Neural progenitor cell (in vitro differentiated cells): ENCODE data around the gene TMEM39B. TPM values are rescaled to one million over a fixed set of nuclear protein-coding genes. Genes with fewer than 3 reads are reported as not detected.

ENCODE experiments used
- DNase-seq: peaks from one replicate; pipeline ENCODE4 v3.0.0-alpha.2; 2016; ENCODE audit warnings: low spot score
- H2AFZ ChIP-seq: fragments of 200-600 bp; sonication (generic); replicated peaks from 2 replicates; pipeline ENCODE4 v1.6.1; 2016; ENCODE audit warnings: antibody characterized with exemption
- H3F3A ChIP-seq: fragments of 200-600 bp; sonication (generic); 2 replicates; pipeline ENCODE4 v1.6.1; 2016; ENCODE audit warnings: antibody characterized with exemption, low read depth
- H3K27ac ChIP-seq: fragments of 200-600 bp; sonication (generic); 2 replicates; pipeline ENCODE4 v1.5.1; 2016; ENCODE audit warnings: mild to moderate bottlenecking
- H3K27me3 ChIP-seq: fragments of 200-600 bp; sonication (generic); 2 replicates; pipeline ENCODE4 v1.6.1; 2016; ENCODE audit warnings: mild to moderate bottlenecking, moderate library complexity
- H3K36me3 ChIP-seq: fragments of 200-600 bp; sonication (generic); 2 replicates; pipeline ENCODE4 v1.5.1; 2016
- H3K4me1 ChIP-seq: fragments of 200-600 bp; sonication (generic); 2 replicates; pipeline ENCODE4 v1.6.1; 2016; ENCODE audit warnings: mixed run types
- H3K4me2 ChIP-seq: fragments of 200-600 bp; sonication (generic); 2 replicates; pipeline ENCODE4 v1.6.1; 2016
- H3K4me3 ChIP-seq: fragments of 200-600 bp; sonication (generic); 2 replicates; pipeline ENCODE4 v1.5.1; 2016
- H3K79me2 ChIP-seq: fragments of 200-600 bp; sonication (generic); 2 replicates; pipeline ENCODE4 v1.6.1; 2016; ENCODE audit warnings: low read depth
- H3K9ac ChIP-seq: fragments of 200-600 bp; sonication (generic); 2 replicates; pipeline ENCODE4 v1.6.1; 2016
- H3K9me3 ChIP-seq: fragments of 200-600 bp; sonication (generic); 2 replicates; pipeline ENCODE4 v1.5.1; 2016; ENCODE audit warnings: low read depth
- H4K20me1 ChIP-seq: fragments of 200-600 bp; sonication (generic); 2 replicates; pipeline ENCODE4 v1.6.1; 2016; ENCODE audit warnings: low read depth
- H3K27ac Mint-ChIP-seq: 3 replicates; pipeline ENCODE4 v1.8.0; 2021; ENCODE audit warnings: mixed read lengths
- H3K27me3 Mint-ChIP-seq: 2 replicates; pipeline ENCODE4 v1.8.0; 2022; ENCODE audit warnings: low read depth, mild to moderate bottlenecking, inconsistent platforms, moderate library complexity, mixed read lengths; ENCODE audit not compliant: insufficient read depth
- H3K36me3 Mint-ChIP-seq: 3 replicates; pipeline ENCODE4 v1.8.0; 2021; ENCODE audit warnings: mixed read lengths
- H3K4me1 Mint-ChIP-seq: 3 replicates; pipeline ENCODE4 v1.8.0; 2021; ENCODE audit warnings: mixed read lengths
- H3K4me3 Mint-ChIP-seq: 3 replicates; pipeline ENCODE4 v1.8.0; 2021; ENCODE audit warnings: mild to moderate bottlenecking, moderate library complexity, mixed read lengths
- H3K9me3 Mint-ChIP-seq: 3 replicates; pipeline ENCODE4 v1.8.0; 2020; ENCODE audit warnings: mixed read lengths
- CTCF ChIP-seq: fragments of 200-600 bp; sonication (generic); IDR thresholded peaks from 2 replicates; pipeline ENCODE4 v1.5.1; 2017; ENCODE audit warnings: antibody characterized with exemption, mild to moderate bottlenecking
- EZH2 ChIP-seq: fragments of 200-600 bp; sonication (generic); IDR thresholded peaks from 2 replicates; pipeline ENCODE4 v1.6.1; 2017; ENCODE audit warnings: antibody characterized with exemption, mild to moderate bottlenecking, moderate library complexity
- EZH2phosphoT487 ChIP-seq: fragments of 200-600 bp; sonication (generic); IDR thresholded peaks from 2 replicates; pipeline ENCODE4 v1.6.1; 2017; ENCODE audit warnings: antibody characterized with exemption
- total RNA-seq: library from RNA; depleted of rRNA; stranded (reverse); fragments of >200 nt; gene quantifications from 2 replicates; pipeline ENCODE4 v1.2.3, GENCODE V29; 2015; ENCODE audit warnings: low replicate concordance

Gene TMEM39B
- total RNA-seq, 1 donor from 2014 or later = 2.3 TPM

- H3K4me3 ChIP-seq = peak overlapping the region; percentile 86
- TF ChIP-seq EZH2 (no peak), EZH2phosphoT487 (no peak), CTCF (no peak)
- H3K4me2 ChIP-seq = peak overlapping the region; percentile 87
- peaks cover 14% of the 10 kb centered on the region for H4K20me1 ChIP-seq
- peak overlapping the region; percentile 94 for H3K27ac ChIP-seq
- H3K36me3 Mint-ChIP-seq = peaks cover 4% of the 10 kb centered on the region
- peaks cover 27% of the 10 kb centered on the region for H3K4me1 Mint-ChIP-seq
- peaks cover 18% of the 10 kb centered on the region for H3K79me2 ChIP-seq
- H3F3A ChIP-seq = peaks cover 37% of the 10 kb centered on the region
- no peaks in the 10 kb centered on the region for H3K27me3 ChIP-seq
- peak overlapping the region; percentile 87 for H3K4me3 Mint-ChIP-seq
- H3K27ac Mint-ChIP-seq = peak overlapping the region; percentile 84
- peaks cover 6% of the 10 kb centered on the region for H3K27me3 Mint-ChIP-seq
- no peaks in the 10 kb centered on the region for H3K9me3 ChIP-seq
- H3K36me3 ChIP-seq = no peaks in the 10 kb centered on the region
- peak overlapping the region; percentile 67 for H2AFZ ChIP-seq
- no peaks in the 10 kb centered on the region for H3K9me3 Mint-ChIP-seq
- DNase-seq = no peak
- H3K9ac ChIP-seq = peak overlapping the region; percentile 50
- peaks cover 34% of the 10 kb centered on the region for H3K4me1 ChIP-seq
These were observed 749 bp upstream of the TMEM39B start for GRCh38 chr1:32071758-32072621.

- Mint-ChIP-seq H3K4me1 (peaks cover 24% of the 10 kb centered on the region), H3K27ac (peak overlapping the region; percentile 88), H3K27me3 (no peaks in the 10 kb centered on the region), H3K4me3 (peak overlapping the region; percentile 87), H3K9me3 (no peaks in the 10 kb centered on the region), H3K36me3 (peaks cover 10% of the 10 kb centered on the region)
- peaks cover 24% of the 10 kb centered on the region for H3F3A ChIP-seq
- DNase-seq = peak; percentile 98
- TF ChIP-seq CTCF = peak; percentile 64
- TF ChIP-seq EZH2phosphoT487 = no peak
- no peaks in the 10 kb centered on the region for H3K9me3 ChIP-seq
- peak overlapping the region; percentile 86 for H3K4me3 ChIP-seq
- H3K9ac ChIP-seq = no peak overlapping the region
- no peaks in the 10 kb centered on the region for H3K36me3 ChIP-seq
- peak overlapping the region; percentile 87 for H3K4me2 ChIP-seq
- peaks cover 14% of the 10 kb centered on the region for H4K20me1 ChIP-seq
- peaks cover 18% of the 10 kb centered on the region for H3K79me2 ChIP-seq
- H3K27ac ChIP-seq = no peak overlapping the region
- peaks cover 29% of the 10 kb centered on the region for H3K4me1 ChIP-seq
- no peaks in the 10 kb centered on the region for H3K27me3 ChIP-seq
- H2AFZ ChIP-seq = no peak overlapping the region
These were observed 825 bp downstream of the TMEM39B start for GRCh38 chr1:32073299-32074229.

GRCh38 chr1:32074841-32075240, 2.1 kb downstream of the TMEM39B start:
- Histone ChIP-seq H3K9ac (no peak overlapping the region), H4K20me1 (peaks cover 14% of the 10 kb centered on the region), H3K79me2 (peaks cover 18% of the 10 kb centered on the region), H3K36me3 (no peaks in the 10 kb centered on the region), H3K4me2 (no peak overlapping the region), H3K4me1 (peaks cover 20% of the 10 kb centered on the region), H3K4me3 (no peak overlapping the region), H2AFZ (no peak overlapping the region), H3K27ac (no peak overlapping the region), H3F3A (peaks cover 14% of the 10 kb centered on the region), H3K27me3 (no peaks in the 10 kb centered on the region), H3K9me3 (no peaks in the 10 kb centered on the region)
- Mint-ChIP-seq H3K9me3 (no peaks in the 10 kb centered on the region), H3K27me3 (no peaks in the 10 kb centered on the region), H3K4me1 (peaks cover 14% of the 10 kb centered on the region), H3K36me3 (peaks cover 15% of the 10 kb centered on the region), H3K27ac (no peak overlapping the region), H3K4me3 (no peak overlapping the region)
- no peak for DNase-seq
- no peak for TF ChIP-seq EZH2
